Fibroblast of lung (primary cell): ENCODE data around the gene HIPK2. TPM values are rescaled to one million over a fixed set of nuclear protein-coding genes. Genes with fewer than 3 reads are reported as not detected.
A peak's percentile ranks its signal among the peaks of the same experiment; 100 is the strongest.

Experiments
- DNase-seq, 2 donors: peaks; one replicate each; pipeline versions ENCODE4 v3.0.0 to v3.0.0-alpha.2; 2010; ENCODE audit warnings: low read depth in 2 of 2
- H2AFZ ChIP-seq: 2 replicates; pipeline ENCODE4 v1.5.1; 2012; ENCODE audit warnings: low read length, control low read depth, inconsistent platforms
- H3K27ac ChIP-seq: 2 replicates; pipeline ENCODE4 v1.5.1; 2011; ENCODE audit warnings: low read length, control low read depth; ENCODE audit not compliant: insufficient read depth
- H3K27me3 ChIP-seq: 2 replicates; pipeline ENCODE4 v1.5.1; 2011; ENCODE audit warnings: mild to moderate bottlenecking, low read length; ENCODE audit not compliant: control insufficient read depth, insufficient read depth
- H3K36me3 ChIP-seq: 2 replicates; pipeline ENCODE4 v1.5.1; 2011; ENCODE audit warnings: low read length; ENCODE audit not compliant: control insufficient read depth, insufficient read depth
- H3K4me1 ChIP-seq: 2 replicates; pipeline ENCODE4 v1.5.1; 2011; ENCODE audit warnings: low read length; ENCODE audit not compliant: control insufficient read depth, insufficient read depth; ENCODE audit errors: extremely low read depth
- H3K4me2 ChIP-seq: 2 replicates; pipeline ENCODE4 v1.5.1; 2011; ENCODE audit warnings: low read length, control low read depth; ENCODE audit not compliant: insufficient read depth; ENCODE audit errors: extremely low read depth
- H3K4me3 ChIP-seq, 4 experiments: fragments of 200-600 bp in 1 of 4; sonication (generic) in 1 of 4; replicated peaks in 1 of 4; 2 replicates each; pipeline ENCODE4 v1.5.1; 2011 to 2016; ENCODE audit warnings: low read length in 4 of 4, low read depth in 3 of 4, mild to moderate bottlenecking in 3 of 4, control low read depth in 2 of 4, inconsistent platforms in 1 of 4, mixed read lengths in 1 of 4; ENCODE audit not compliant: insufficient read depth in 1 of 4; ENCODE audit errors: control extremely low read depth in 1 of 4
- H3K79me2 ChIP-seq: 2 replicates; pipeline ENCODE4 v1.5.1; 2012; ENCODE audit warnings: mild to moderate bottlenecking, low read length, inconsistent platforms; ENCODE audit not compliant: control insufficient read depth, insufficient read depth
- H3K9ac ChIP-seq: 2 replicates; pipeline ENCODE4 v1.5.1; 2011; ENCODE audit warnings: mild to moderate bottlenecking, low read length, control low read depth; ENCODE audit not compliant: insufficient read depth
- H3K9me3 ChIP-seq: 2 replicates; pipeline ENCODE4 v1.5.1; 2012; ENCODE audit warnings: low read depth, low read length; ENCODE audit not compliant: control insufficient read depth, insufficient read depth
- H4K20me1 ChIP-seq: 2 replicates; pipeline ENCODE4 v1.5.1; 2011; ENCODE audit warnings: low read length; ENCODE audit not compliant: control insufficient read depth, insufficient read depth; ENCODE audit errors: extremely low read depth
- CTCF ChIP-seq, 2 donors: IDR thresholded peaks in 1 of 2; conservative IDR thresholded peaks in 1 of 2; 1 replicate in 1 of 2; 2 replicates in 1 of 2; pipeline ENCODE4 v1.5.1; 2011 to 2012; ENCODE audit warnings: low read length in 2 of 2, control low read depth in 1 of 2, inconsistent platforms in 1 of 2, low read depth in 1 of 2, mild to moderate bottlenecking in 1 of 2
- EZH2 ChIP-seq: IDR thresholded peaks from 2 replicates; pipeline ENCODE4 v1.5.1; 2012; ENCODE audit warnings: low read length, control low read depth, mild to moderate bottlenecking; ENCODE audit errors: missing control alignments
- polyA plus RNA-seq, 2 donors: library from polyadenylated mRNA; depleted of rRNA in 1 of 2; stranded (reverse) in 1 of 2; unstranded in 1 of 2; fragments of >200 nt; gene quantifications; 2 replicates each; pipeline ENCODE4 v1.2.1, GENCODE V29; 2011 to 2012; ENCODE audit warnings: missing spikeins in 1 of 2
- total RNA-seq: library from RNA; depleted of rRNA; stranded (reverse); fragments of >200 nt; gene quantifications from 2 replicates; pipeline ENCODE4 v1.2.1, GENCODE V29; 2014

HIPK2 gene
- total and polyA plus RNA-seq, 2 donors (not counting 1 experiment from before 2014, with no cell fraction given) = 10.1 to 11.1 TPM

GRCh38 chr7:139823959-139824521, 46.2 kb upstream of the HIPK2 start:
- no peaks in the 10 kb centered on the region for H3K36me3 ChIP-seq
- TF ChIP-seq EZH2 (no peak), CTCF (conservative IDR thresholded peaks at IDR 0.05 in 1 of 2, IDR thresholded peaks at IDR 0.05 in 1 of 2; ENCODE audit: low read depth in 1 of 2, low read length in 2 of 2) (no peak)
- DNase-seq = peak; percentile 19 to 92
- peak overlapping the region in 1 of 4 experiments; percentile 9 for H3K4me3 ChIP-seq
- H3K79me2 ChIP-seq = no peaks in the 10 kb centered on the region
- no peaks in the 10 kb centered on the region for H3K9me3 ChIP-seq
- H4K20me1 ChIP-seq = no peaks in the 10 kb centered on the region
- H3K9ac ChIP-seq = no peak overlapping the region
- H2AFZ ChIP-seq = no peak overlapping the region
- H3K4me2 ChIP-seq = peak overlapping the region; percentile 3
- H3K4me1 ChIP-seq = peaks cover 7% of the 10 kb centered on the region
- peaks cover 7% of the 10 kb centered on the region for H3K27me3 ChIP-seq
- H3K27ac ChIP-seq = no peak overlapping the region

- H3K4me1 ChIP-seq = peaks cover 7% of the 10 kb centered on the region
- no peak overlapping the region for H3K27ac ChIP-seq
- H2AFZ ChIP-seq = no peak overlapping the region
- peaks cover 7% of the 10 kb centered on the region for H3K27me3 ChIP-seq
- H3K4me3 ChIP-seq = no peak overlapping the region
- TF ChIP-seq EZH2 (no peak), CTCF (conservative IDR thresholded peaks at IDR 0.05 in 1 of 2, IDR thresholded peaks at IDR 0.05 in 1 of 2; ENCODE audit: low read depth in 1 of 2, low read length in 2 of 2) (no peak)
- H3K36me3 ChIP-seq = no peaks in the 10 kb centered on the region
- H3K79me2 ChIP-seq = no peaks in the 10 kb centered on the region
- H3K4me2 ChIP-seq = no peak overlapping the region
- H3K9me3 ChIP-seq = no peaks in the 10 kb centered on the region
- H3K9ac ChIP-seq = no peak overlapping the region
- no peaks in the 10 kb centered on the region for H4K20me1 ChIP-seq
- no peak for DNase-seq
Measured at GRCh38 chr7:139822855-139823254, 45.1 kb upstream of the HIPK2 start.

- Histone ChIP-seq H3K9me3 (no peaks in the 10 kb centered on the region), H4K20me1 (no peaks in the 10 kb centered on the region), H3K36me3 (no peaks in the 10 kb centered on the region), H3K4me3 (no peak overlapping the region), H3K4me2 (no peak overlapping the region), H3K27ac (no peak overlapping the region), H3K27me3 (peaks cover 7% of the 10 kb centered on the region), H3K9ac (no peak overlapping the region), H3K79me2 (no peaks in the 10 kb centered on the region), H2AFZ (no peak overlapping the region), H3K4me1 (peaks cover 7% of the 10 kb centered on the region)
- DNase-seq = no peak
- TF ChIP-seq CTCF (conservative IDR thresholded peaks at IDR 0.05 in 1 of 2, IDR thresholded peaks at IDR 0.05 in 1 of 2; ENCODE audit: low read depth in 1 of 2, low read length in 2 of 2) (no peak), EZH2 (no peak)
Measured at GRCh38 chr7:139821349-139822105, 43.7 kb upstream of the HIPK2 start.
